ENCODE results near the gene SLC4A1. TPM values are rescaled to one million over a fixed set of nuclear protein-coding genes. Genes with fewer than 3 reads are reported as not detected.
"Not testable (repeated sequence)": the region's sequence is repeated elsewhere in the genome, so short reads cannot be mapped to it uniquely, and the experiment has no call there.

SLC4A1 gene
- total RNA-seq, 1 experiment from 2014 or later, result 0.22 TPM

DNA sequence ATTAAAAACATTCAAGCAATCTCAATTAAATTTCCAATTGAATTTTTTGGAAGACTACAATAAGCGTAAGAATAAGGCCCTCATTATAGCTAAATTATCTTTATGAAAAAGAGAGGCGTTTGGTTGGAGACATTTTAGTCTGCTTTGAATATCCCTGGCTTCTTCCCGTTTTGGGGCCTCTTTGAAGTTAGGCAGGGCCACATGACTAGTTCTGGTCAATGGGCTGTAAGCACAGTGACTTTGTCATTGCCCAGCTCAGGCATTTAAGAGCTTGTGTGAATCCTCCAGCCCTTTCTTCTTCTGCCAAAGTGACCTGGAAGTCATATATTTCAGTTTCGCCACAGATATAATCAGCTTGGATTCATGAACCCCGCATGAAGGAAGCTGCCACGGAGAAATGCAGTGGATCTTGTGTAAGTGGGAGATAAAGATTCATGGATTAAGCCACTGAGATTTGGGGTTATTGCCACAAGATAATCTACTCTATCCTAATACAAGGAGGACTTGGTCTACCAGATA, 26.8 kb downstream of the SLC4A1 start:
- Histone ChIP-seq H3K27me3 (ENCODE audit: insufficient read depth, low read length) (no peaks in the 10 kb centered on the region), H3K9me2 (ENCODE audit: insufficient read depth) (no peaks in the 10 kb centered on the region), H4K20me1 (ENCODE audit: insufficient read depth) (no peaks in the 10 kb centered on the region), H2AFZ (ENCODE audit: low read depth, low read length, poor library complexity, severe bottlenecking) (no peak overlapping the region), H3K9me3 (ENCODE audit: control insufficient read depth in 1 of 2, insufficient read depth in 1 of 2, low read depth in 1 of 2, low read length in 2 of 2) (no peaks in the 10 kb centered on the region), H3K4me1 (ENCODE audit: control insufficient read depth in 1 of 2, insufficient read depth in 2 of 2, low read length in 2 of 2) (peaks cover 0 to 3% of the 10 kb centered on the region in 2 experiments; a peak in 2 of 4 replicates), H3K4me3 (replicated peaks in 1 of 2; ENCODE audit: low read depth in 1 of 2, low read length in 2 of 2) (no peak overlapping the region), H3K4me2 (ENCODE audit: low read length) (no peak overlapping the region), H3K79me2 (ENCODE audit: insufficient read depth, low read length) (no peaks in the 10 kb centered on the region), H3K9ac (ENCODE audit: low read length) (no peak overlapping the region), H3K36me3 (ENCODE audit: control insufficient read depth in 1 of 2, insufficient read depth in 2 of 2, low read length in 2 of 2) (no peaks in the 10 kb centered on the region), H3K27ac (ENCODE audit: low read depth, low read length) (no peak overlapping the region)
- intact Hi-C loops (cut with micrococcal nuclease), result no loop called here
- ChIA-PET RAD21 (ENCODE audit: low non-redundant PET in 1 of 2, low total read pairs in 2 of 2, uncharacterized antibody in 2 of 2, unreplicated experiment in 2 of 2) (no interaction called here), POLR2A (no interaction called here), CTCF (interaction anchor here (0.7 kb wide), 1 partner anchor 89 kb away, joined by 3 read pairs; no protein-coding TSS in a partner anchor)
- BruUV-seq (replicated peaks), result no TSS peak
- TF ChIP-seq CBX3 (IDR thresholded peaks at IDR 0.05; ENCODE audit: low read depth) (no peak), EGR1 (IDR thresholded peaks at IDR 0.05; ENCODE audit: low read depth) (no peak), ZNF274 (IDR thresholded peaks at IDR 0.05; ENCODE audit: low read depth, low read length) (no peak), SRF (IDR thresholded peaks at IDR 0.05; ENCODE audit: low read depth) (no peak), ELF1 (IDR thresholded peaks at IDR 0.05; ENCODE audit: borderline replicate concordance, low read depth) (no peak), EZH2phosphoT487 (IDR thresholded peaks at IDR 0.05; ENCODE audit: borderline replicate concordance) (no peak), FOSL1 (IDR thresholded peaks at IDR 0.05; ENCODE audit: low read depth) (no peak), ZFX (IDR thresholded peaks at IDR 0.05) (no peak), TCF7L2 (IDR thresholded peaks at IDR 0.05; ENCODE audit: borderline replicate concordance, extremely low read depth, insufficient read depth, insufficient read length) (no peak), POLR2A (IDR thresholded peaks at IDR 0.05; ENCODE audit: borderline replicate concordance, extremely low read depth, insufficient read depth, insufficient read length) (no peak)
- TF ChIP-seq, protein P1, sequence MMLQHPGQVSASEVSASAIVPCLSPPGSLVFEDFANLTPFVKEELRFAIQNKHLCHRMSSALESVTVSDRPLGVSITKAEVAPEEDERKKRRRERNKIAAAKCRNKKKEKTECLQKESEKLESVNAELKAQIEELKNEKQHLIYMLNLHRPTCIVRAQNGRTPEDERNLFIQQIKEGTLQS (IDR thresholded peaks at IDR 0.05), result no peak
- TF ChIP-seq, protein P2, sequence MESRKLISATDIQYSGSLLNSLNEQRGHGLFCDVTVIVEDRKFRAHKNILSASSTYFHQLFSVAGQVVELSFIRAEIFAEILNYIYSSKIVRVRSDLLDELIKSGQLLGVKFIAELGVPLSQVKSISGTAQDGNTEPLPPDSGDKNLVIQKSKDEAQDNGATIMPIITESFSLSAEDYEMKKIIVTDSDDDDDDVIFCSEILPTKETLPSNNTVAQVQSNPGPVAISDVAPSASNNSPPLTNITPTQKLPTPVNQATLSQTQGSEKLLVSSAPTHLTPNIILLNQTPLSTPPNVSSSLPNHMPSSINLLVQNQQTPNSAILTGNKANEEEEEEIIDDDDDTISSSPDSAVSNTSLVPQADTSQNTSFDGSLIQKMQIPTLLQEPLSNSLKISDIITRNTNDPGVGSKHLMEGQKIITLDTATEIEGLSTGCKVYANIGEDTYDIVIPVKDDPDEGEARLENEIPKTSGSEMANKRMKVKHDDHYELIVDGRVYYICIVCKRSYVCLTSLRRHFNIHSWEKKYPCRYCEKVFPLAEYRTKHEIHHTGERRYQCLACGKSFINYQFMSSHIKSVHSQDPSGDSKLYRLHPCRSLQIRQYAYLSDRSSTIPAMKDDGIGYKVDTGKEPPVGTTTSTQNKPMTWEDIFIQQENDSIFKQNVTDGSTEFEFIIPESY (IDR thresholded peaks at IDR 0.05; ENCODE audit: extremely low read depth, insufficient replicate concordance, low read length), result no peak
- ATAC-seq, result no peak
- no peak for DNase-seq (ENCODE audit: low read depth, low spot score)

DNA sequence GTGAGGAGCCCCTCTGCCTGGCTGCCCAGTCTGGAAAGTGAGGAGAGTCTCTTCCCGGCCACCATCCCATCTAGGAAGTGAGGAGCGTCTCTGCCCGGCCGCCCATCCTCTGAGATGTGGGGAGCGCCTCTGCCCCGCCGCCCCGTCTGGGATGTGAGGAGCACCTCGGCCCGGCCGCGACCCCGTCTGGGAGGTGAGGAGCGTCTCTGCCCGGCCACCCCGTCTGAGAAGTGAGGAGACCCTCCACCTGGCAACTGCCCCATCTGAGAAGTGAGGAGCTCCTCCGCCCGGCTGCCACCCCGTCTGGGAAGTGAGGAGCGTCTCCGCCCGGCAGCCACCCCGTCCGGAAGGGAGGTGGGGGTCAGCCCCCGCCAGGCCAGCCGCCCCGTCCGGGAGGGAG, 30.0 kb downstream of the SLC4A1 start:
- H4K20me1 ChIP-seq (ENCODE audit: insufficient read depth); H3K27me3 ChIP-seq (ENCODE audit: insufficient read depth, low read length); CTCF ChIA-PET; H3K36me3 ChIP-seq (ENCODE audit: control insufficient read depth in 1 of 2, insufficient read depth in 2 of 2, low read length in 2 of 2); H3K9me2 ChIP-seq (ENCODE audit: insufficient read depth); BruUV-seq (replicated peaks); POLR2A ChIA-PET; H3K9ac ChIP-seq (ENCODE audit: low read length); H3K9me3 ChIP-seq (ENCODE audit: control insufficient read depth in 1 of 2, insufficient read depth in 1 of 2, low read depth in 1 of 2, low read length in 2 of 2); ATAC-seq; H2AFZ ChIP-seq (ENCODE audit: low read depth, low read length, poor library complexity, severe bottlenecking); H3K27ac ChIP-seq (ENCODE audit: low read depth, low read length); intact Hi-C loops (cut with micrococcal nuclease); H3K4me2 ChIP-seq (ENCODE audit: low read length); DNase-seq (ENCODE audit: low read depth, low spot score); H3K4me3 ChIP-seq (replicated peaks in 1 of 2; ENCODE audit: low read depth in 1 of 2, low read length in 2 of 2); RAD21 ChIA-PET (ENCODE audit: low non-redundant PET in 1 of 2, low total read pairs in 2 of 2, uncharacterized antibody in 2 of 2, unreplicated experiment in 2 of 2); H3K79me2 ChIP-seq (ENCODE audit: insufficient read depth, low read length): not testable (repeated sequence)
- peaks cover 19 to 30% of the 10 kb centered on the region in 2 experiments for H3K4me1 ChIP-seq (ENCODE audit: control insufficient read depth in 1 of 2, insufficient read depth in 2 of 2, low read length in 2 of 2)
